ENCODE measurements around the gene NXPE3.

DNA sequence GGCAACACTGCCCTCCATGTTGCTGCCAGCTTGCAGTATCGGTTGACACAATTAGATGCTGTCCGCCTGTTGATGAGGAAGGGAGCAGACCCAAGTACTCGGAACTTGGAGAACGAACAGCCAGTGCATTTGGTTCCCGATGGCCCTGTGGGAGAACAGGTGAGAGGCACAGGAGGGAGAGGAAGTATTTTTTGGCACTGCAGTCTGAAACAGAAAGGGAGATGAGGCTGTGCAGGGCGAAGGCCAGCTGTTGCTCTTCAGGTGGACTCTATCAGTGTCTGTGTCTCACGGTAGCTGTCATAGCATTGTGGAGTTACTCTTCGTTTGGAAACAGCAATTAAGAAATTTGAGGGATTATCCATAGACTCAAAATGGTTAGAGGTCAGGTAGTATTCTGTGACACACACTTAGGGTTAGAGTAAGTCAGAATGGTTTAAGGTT, 78.3 kb downstream of the NXPE3 start:
- TF ChIP-seq, protein P1, sequence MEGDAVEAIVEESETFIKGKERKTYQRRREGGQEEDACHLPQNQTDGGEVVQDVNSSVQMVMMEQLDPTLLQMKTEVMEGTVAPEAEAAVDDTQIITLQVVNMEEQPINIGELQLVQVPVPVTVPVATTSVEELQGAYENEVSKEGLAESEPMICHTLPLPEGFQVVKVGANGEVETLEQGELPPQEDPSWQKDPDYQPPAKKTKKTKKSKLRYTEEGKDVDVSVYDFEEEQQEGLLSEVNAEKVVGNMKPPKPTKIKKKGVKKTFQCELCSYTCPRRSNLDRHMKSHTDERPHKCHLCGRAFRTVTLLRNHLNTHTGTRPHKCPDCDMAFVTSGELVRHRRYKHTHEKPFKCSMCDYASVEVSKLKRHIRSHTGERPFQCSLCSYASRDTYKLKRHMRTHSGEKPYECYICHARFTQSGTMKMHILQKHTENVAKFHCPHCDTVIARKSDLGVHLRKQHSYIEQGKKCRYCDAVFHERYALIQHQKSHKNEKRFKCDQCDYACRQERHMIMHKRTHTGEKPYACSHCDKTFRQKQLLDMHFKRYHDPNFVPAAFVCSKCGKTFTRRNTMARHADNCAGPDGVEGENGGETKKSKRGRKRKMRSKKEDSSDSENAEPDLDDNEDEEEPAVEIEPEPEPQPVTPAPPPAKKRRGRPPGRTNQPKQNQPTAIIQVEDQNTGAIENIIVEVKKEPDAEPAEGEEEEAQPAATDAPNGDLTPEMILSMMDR (IDR thresholded peaks at IDR 0.05), result no peak
- no peak for TF ChIP-seq POLR2A (IDR thresholded peaks at IDR 0.05)

All from testis (tissue), 2 donors.